HG03175 (cell line): ENCODE measurements around the gene ANO2.

Source experiments
- ATAC-seq: cut with Tn5 transposase; IDR thresholded peaks from one replicate; pipeline ENCODE4 v1.9.1; 2021; ENCODE audit warnings: mild to moderate bottlenecking, moderate library complexity; ENCODE audit not compliant: unreplicated experiment

Gene ANO2

DNA sequence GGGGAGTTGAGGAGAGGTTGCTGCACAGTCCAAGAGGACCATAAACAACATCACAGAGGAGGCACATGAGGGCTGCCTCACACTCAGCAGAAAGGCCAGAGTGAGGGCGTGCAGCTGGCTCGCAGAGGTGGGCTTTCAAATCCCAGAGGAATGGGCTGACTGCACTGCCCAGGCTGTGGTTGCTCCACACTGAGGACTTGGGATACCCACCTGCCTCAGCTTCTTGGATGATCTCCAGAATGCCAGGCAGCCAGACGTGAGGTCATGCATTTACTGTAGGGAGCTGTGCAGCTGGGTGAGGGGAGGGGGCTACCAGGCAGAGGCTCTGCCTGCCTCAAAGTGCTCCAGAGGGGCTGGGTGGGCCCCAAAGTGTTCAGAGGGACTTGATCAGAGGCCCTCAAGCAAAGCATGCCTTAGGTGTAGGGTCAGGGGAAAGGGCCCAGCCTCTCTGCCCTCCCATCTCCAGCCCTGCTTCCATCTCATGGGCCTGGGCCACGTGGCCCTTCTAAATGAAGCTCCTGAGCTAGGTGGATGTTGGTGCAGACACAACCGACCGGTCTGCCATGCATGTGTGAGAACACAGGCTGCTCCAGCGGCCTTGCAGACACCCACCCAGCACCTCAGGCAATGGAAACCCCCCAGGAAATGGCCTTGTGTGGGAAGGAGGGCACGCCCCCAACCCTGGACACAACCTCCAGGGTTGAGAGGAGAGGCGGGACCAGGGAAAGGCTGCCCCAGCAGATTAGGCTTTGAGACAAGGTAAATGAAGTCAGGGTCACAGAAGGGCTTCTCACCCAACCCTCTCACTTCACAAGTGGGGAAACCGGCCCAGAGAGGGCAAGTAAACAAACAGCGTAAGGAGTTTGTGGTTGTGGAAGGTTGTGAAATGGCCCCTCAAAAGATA is 422.4 kb downstream of the ANO2 start:
- no peak for ATAC-seq

DNA sequence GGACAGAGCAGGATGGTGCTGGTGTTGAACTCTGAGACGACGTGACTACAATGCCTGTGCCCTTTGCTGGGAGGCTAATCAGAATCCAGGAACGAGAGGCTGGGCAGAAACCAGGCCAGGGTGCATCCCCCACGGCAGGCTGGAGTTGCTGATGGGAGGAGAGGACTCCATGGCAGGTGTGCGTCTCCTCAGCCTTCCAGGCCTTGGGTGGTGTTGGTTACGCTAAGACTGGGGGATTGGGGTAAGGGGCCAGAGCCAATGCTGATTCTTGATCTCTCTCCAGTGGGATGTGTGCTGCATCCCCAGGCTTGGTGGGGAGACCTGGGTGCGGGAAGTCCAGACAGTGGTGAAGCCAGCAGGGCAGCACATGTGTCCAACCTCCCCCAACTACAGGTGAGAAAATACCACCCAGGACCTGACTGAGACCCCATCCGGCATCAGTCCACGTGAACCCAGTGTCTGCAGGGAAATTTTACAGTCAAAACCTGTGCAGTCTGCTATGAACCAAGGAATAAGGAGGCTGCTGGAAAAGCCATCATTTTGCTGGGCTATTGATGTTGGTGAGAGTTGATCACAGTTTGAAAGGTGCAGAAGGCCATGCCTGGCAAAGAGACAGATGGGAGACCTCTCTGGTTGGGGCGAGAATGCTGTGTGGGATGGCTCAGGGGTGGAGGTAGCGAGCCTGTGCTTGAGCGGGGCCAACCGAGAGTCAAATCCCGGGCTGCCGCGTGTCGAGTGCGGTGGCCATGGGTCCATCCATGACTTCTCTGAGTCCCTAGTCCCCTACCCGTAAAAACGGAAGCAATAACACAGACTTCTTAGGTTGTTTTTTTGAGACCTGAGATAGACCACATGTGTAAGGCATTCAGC is 423.4 kb downstream of the ANO2 start:
- ATAC-seq = no peak

DNA sequence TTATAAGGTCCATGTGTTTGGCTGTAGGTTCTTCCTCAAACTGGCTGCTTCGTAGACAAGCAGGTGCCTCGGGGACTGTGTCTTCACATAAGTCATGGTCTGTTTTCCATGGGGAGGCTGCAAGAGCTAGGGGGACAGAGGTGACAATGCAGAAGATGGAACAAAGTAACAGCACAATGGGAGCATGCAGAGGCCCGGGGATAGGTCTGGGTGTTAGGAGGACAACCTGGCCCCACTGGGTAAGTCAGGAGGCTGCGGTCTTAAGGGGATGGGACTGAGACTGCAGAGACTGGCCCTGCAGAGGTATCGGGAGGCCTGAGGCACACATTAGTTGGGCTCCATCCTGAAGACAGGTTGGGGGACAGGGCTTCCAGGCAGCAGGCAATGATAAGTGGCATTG is 424.2 kb downstream of the ANO2 start:
- no peak for ATAC-seq

DNA sequence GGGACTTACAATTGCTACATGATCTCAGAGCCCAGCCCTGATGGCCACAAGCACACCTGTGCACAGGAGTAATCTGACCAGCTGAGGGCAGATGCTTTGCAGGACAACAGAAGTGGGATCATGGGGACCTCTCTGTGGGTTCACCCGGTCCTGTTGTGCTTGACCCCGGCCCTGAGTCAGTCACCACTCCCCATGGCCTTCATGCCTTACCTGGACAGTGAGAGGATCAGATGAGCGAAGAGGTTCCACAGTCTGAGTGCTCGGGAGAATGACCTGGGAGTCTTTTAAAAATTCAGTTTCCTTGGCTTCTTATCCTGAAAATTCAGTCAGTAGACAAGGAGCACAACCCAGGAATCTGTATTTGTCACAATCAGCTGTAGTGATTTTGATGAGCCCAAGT is 425.0 kb downstream of the ANO2 start:
- ATAC-seq = no peak

DNA sequence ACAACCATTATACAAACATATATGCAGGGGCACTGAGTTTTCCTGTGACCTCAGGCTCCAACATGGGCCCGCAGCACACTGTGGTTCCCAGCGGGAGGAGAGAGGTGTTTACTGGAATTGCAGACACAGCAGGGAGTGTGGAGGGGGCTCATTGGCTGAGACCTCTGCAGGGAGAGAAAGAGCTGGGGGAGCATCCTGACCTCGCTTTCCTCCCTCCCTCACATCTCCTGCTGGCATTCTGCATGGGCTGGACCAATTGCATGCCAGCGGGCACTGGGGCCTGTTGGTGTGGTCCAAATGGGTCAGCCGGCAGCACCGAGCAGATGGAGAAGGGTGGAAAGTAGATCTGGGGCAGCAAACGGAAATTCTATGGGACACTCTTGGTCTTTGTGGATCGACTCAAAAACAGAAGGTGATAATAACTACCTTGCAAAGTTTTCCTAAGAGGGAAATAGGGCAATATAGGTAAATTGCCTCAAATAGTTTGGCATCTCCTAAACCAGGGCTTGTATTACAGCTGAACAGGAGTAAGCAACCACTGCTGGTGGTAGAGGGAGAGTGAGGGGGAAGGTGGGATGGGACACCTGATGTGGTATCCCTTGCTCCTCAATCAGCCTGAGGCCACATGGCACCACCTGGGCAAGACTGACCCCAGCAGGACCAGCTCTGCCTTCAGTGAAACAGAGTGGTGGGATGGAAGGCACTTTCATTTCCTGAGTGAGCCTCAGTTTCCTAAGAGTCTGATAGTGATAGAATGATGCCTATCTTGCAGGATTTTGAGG is 426.3 kb downstream of the ANO2 start:
- ATAC-seq = no peak

DNA sequence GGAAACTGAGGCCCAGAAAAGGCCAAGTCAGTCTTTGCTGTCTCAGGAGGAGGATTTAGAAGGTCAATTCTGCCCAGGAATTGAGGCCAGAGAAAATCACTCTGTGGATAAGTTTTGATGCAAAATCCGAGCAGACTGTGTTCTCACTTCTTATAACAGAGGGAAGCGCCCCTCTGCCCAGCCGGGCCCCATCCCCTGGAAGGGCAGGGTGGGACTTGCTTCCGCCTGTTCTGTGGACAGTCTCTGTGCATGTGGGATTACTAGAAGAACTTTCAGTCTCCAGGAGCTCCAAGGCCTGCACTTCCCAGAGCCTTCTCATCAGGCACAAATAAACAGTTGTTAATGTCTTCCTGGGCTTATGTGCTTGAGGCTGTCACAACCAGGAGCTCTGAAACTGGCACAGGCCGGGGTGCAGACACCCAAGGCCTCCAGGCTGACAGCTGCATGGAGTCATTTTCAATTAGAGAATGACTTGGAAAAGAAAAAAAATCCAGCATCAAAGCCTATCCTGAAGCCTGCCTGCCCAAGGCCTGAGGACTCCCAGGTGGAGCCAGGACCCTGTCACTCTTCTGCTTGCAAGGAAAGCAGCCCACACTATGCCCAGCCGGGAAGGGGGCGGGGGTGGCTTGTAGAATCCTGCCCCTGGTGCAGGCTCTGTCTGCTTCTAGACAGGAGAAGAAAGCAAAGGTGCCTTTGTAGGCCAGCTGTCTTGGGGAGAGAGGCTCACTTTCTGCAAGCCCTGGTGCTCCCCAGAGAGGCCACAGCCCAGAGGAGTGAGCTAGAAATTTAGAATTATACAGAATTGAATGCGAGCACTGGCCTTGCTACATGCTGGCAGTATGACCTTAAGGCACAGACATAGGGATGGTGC is 428.5 kb downstream of the ANO2 start:
- no peak for ATAC-seq

DNA sequence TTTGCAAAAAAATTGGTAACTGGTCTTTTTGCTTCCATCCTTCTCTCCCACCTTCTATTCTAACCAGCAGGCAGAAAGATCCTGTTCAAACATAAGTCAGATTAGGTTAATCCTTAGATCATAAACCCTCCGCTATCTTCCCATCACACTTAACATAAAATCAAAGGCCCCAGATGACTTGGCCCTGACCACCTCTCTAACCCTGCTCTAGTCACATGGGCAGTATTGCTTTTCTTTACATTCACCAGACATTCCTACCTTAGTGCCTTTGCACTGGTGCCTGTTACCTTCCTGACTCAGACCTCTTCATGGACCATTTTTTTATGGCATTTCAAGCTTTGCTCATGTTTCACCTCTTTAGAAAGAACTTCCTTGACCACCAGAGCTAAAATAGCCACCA is 429.6 kb downstream of the ANO2 start:
- ATAC-seq = no peak

DNA sequence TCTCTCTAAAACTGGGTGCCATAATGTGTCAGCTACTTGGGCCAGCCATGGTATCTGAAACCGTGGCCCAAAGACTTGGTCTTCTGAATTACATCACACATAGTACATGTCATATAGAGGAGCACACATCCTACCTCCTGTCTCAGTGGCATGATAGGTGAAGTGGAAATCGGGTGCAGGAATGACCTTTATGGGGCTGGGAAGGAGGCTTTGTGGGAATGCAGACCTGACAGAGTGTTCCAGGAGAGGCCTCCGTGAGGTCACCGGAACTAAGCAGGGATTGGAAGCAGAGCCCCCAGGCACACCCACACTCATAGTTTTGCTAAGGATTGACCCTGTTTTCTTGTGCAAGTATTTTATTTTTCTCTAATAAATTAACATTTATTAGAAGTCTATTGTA is 430.5 kb downstream of the ANO2 start:
- no peak for ATAC-seq

DNA sequence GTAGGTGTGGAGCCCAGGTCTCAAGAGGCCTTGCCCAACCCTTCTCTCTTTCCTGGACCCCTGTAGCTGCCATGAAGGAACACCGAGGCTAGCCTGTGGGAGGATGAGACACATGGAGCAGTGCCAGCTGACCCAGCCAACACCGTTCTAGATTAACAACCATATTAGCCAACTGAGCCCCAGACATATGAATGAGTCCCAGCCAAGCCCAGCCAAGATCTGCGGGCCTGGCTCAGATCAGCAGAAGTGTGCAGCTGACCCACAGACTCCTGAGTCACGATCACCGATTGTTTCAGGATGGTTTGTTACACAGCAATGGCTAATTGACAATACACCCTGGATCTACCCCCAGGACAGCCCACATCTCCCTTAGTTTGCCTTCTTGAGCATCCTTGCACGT is 431.0 kb downstream of the ANO2 start:
- ATAC-seq = no peak

DNA sequence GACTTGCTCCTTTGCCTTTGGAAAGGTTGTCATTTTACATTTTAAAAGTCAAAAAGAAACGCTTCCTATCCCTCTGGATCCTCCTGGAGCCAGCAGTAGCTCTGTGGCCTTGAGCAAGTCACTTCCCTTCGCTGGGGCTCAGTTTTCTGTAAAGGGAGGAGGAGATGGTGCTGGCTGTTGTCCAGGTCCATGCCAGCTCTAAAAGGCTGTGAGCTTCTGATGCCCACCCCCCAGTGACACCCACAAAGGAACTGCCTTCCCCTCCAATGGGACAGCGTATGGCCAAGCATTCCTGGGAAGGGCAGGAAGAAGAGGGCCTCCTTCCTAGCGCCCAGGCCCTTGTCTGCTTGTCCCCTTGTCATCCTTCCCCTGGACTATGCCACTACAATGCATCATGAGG is 431.7 kb downstream of the ANO2 start:
- no peak for ATAC-seq
